GM18520 (cell line): Measurements from ENCODE around the gene KCNH2.

Experiments used
- ATAC-seq: cut with Tn5 transposase; IDR thresholded peaks from one replicate; pipeline ENCODE4 v1.9.1; 2021; ENCODE audit not compliant: unreplicated experiment

Gene KCNH2

GRCh38 chr7:150938566-150938965, 39.6 kb downstream of the KCNH2 start:
- no peak for ATAC-seq

DNA sequence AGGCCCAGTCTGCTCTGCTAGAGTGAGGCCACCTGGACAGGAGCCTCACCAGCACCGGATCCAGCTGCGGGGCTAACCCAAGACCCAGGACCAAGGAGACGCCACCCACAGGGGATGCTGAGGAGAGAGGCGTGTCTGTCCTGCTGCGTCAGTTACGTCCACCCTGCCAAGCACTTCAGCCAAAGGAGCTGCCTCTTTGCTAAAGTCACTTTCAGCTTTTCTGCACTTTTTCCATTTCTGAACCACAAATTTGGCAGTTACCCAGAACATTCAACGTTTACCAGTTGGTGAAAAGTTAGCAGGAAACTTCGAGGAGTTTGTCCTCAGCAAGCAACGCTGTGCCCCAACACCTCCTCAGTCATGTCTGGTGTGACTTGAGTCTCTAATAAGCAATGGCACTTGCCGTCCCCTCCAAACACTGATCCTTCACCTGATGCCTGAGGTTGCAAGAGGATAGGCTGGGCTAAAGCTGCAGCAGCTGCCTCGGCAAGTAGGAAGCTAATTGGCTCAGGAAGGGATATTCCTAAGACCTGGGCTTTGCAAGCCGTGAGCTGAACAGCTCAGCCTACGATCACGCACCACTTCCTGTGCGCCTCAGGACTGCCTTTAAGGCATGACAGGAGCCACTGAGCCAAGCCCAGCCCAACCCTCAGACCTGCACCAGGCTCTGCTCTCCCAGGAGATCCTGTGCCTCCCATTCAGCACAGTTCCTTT, 40.1 kb downstream of the KCNH2 start:
- no peak for ATAC-seq

GRCh38 chr7:150936018-150936417, 42.1 kb downstream of the KCNH2 start:
- no peak for ATAC-seq

GRCh38 chr7:150935149-150935548, 43.0 kb downstream of the KCNH2 start:
- no peak for ATAC-seq

DNA sequence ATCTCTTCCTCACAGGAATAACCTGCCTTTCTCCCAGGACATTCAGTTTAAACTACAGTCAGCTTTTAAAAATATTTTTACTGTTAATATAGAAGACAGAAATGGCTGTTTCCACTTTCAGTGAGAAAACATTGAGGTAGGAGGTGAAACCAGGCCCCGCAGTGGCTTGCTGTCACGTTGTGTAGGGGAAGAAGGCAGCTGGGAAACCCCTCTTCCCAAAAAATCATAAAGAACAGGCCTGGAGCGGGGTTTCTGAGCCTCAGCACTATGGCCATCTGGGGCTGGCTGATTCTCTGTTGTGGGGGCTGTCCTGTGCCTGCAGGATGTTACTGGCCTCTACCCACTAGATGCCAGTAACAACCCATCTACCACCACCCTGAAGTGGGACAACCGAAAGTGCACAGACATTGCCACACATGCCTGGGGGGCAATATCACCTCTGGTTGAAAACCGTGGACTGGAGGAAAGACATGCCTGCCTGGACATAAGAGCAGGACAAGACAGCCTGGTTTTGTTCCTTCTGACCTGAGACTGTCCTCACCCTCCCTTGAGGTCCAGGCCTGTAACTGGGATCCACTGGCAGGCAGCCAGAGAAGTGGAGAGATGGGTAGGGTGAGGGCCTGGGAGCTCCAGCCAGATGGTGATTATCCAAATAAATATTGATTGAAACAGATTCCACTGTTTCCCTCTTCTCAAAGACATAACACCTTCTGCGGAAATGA, 43.9 kb downstream of the KCNH2 start:
- no peak for ATAC-seq

- no peak for ATAC-seq
Measured at GRCh38 chr7:150931199-150931869, 46.8 kb downstream of the KCNH2 start.

GRCh38 chr7:150928541-150928940, 49.6 kb downstream of the KCNH2 start:
- no peak for ATAC-seq

GRCh38 chr7:150927956-150928344, 50.2 kb downstream of the KCNH2 start:
- no peak for ATAC-seq

DNA sequence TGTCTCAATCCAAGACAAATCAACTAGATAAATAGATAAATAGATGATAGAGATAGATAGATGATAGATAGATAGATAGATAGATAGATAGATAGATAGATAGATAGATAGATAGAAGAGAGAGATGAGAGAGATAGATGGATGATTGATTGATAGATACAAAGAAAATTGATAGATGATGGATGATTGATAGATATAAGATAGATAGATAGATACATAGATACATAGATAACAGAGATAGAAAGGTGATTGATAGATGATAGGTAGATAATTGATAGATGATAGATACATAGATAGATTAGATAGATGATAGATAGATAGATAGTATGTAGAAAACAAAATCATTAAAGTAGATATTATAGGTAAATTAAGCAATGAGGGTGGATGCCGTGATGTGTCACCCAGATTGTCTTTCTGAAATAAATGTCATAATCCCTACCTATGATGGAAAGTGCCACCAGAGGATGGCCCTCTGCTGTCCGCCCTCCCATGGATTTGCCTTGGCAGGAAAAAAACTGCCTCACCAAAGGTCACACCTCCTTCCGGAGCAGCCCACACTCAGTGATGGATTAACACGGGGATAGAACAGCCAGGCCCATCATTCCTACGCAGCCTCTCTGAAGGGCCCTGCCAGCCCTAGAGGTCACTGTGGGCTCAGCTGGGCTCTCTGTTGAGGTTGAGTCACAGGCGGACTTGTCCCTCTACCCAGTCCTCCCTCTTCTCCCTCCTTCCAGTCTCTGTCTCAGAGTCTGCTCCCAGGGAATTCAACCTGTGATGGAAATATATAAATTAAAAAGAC, 50.8 kb downstream of the KCNH2 start:
- ATAC-seq: no peak

DNA sequence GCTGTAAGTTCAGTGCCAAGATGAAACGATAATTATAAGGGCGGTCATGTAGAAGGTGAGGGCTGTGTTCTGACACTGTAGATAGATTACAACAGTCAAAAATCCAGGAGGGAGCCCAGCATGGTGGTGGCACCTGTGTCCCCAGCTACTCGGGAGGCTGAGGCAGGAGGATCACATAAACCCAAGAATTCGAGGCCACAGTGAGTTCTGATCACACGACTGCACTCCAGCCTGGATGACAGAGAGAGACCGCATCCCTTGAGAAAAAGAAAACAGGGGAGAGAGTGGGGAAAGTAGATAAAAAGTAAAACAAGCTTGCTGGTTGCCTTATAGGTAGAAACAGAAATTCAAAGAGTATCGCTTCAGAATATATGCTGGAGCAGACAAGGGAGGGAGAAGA, 52.1 kb downstream of the KCNH2 start:
- no peak for ATAC-seq

DNA sequence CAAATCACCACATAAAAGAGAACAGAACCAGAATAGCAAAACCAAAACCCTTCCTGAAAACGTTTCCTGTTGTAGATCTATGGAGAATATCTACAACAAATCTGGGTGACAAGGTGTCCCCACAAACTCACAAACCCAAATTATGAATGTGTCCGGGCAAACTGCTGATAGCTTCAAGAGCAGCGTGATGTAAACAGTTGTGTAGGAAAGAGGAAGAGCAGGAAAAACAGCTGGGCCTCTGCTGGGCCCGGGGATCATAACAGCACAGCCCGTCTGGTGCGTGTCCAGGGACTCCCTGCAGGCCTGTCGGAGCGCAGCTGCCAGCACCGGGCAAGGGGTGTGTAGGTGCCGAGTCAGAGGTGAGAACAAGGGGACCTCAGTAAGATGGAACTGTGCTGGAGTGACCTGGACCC, 53.7 kb downstream of the KCNH2 start:
- ATAC-seq: no peak

- ATAC-seq: no peak
Measured at GRCh38 chr7:150923802-150924201, 54.3 kb downstream of the KCNH2 start.

GRCh38 chr7:150923196-150923595, 54.9 kb downstream of the KCNH2 start:
- ATAC-seq: no peak

DNA sequence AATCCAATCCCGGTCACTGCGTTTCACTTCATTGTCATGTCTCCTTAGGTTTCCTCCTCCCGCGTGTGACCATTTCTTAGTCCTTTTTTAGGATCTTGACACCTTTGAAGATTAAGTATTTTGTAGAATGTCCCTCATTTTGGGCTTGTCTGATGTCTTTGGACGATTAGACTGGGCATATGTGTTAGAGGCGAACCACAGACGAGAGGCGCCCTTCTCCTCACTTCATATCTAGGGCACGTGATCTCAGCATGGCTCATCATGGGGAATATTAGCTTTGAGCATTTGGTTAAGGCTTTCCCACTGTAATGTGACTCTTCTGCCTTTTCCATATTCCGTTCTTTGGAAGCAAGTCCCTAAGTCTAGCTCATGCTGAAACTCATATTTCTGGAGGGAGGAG, 59.0 kb downstream of the KCNH2 start:
- no peak for ATAC-seq

GRCh38 chr7:150918378-150918777, 59.7 kb downstream of the KCNH2 start:
- no peak for ATAC-seq

DNA sequence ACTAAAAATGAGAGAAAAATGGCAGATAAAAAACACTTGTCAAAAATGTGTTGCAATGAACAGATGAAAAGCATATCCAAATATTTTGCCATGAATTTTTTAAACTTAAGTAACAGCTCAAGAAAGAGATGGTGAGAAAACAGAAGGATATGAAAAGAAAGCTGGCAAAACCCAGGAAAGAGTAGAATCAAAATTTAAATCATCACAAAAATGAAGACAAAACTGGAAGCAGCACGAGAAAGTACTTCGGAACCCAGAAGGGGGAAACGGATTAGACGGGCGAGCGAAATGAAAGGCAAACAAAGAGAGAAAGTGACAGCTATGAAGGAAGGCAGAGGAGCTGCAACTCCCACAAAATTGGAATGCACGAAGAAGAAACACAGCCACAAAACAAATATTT, 60.2 kb downstream of the KCNH2 start:
- no peak for ATAC-seq

DNA sequence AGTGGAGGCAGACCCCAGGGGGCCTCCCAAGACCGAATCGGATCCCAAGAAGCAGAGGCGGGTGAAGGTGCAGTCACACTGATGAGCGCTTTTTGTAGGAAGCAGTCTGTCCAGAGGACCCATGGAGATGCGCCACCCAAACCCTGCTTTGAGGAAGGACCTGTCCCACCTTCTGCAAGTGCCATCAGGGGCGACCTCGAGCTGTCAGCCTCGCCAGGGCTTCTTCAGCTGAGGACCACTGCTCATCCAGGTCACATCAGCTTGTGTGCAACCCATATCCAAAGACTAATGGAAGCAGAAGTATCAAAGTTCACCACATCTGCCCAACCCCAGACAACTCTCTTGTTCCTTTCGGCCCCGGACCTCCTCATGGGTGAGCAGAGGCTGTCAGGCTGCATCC, 61.5 kb downstream of the KCNH2 start:
- ATAC-seq: no peak

DNA sequence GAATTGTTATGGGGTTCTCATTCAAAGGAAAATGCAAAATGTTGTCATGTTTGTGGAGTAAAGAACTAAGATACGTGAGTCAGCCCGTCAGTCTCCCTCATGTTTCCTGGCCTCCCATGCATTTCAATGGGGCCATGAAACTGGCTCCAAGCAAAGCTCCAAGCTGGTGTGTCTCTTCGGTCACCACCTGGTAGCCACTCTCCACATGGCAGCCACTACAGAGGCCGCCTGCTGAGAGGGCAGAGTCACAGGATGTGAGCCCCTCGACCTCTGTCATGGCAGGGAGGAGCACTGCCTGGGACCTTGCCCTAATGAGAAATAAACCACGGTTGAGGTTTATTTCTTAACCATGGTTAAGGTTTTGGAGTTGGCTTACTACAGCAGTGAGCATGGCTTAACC, 63.2 kb downstream of the KCNH2 start:
- no peak for ATAC-seq

GRCh38 chr7:150914196-150914595, 63.9 kb downstream of the KCNH2 start:
- no peak for ATAC-seq

DNA sequence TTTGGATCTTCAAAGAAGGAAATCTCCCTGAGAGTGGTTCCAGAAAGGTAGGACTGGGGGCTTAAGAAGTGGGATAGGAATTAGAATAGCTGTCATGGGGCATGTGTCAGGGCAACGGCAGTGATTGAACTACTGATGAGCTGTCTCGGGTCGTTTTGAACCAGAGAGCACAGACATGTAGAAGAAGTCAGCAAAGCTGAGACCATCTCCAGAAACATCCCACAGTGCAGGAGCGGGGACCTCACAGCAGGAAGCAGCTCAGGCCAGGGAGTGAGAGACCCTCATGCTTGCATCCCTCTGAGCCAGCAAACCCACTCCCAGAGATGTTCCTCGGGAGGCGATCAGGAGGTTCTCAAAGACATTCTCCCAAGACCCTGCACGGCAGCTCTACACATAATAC, 65.7 kb downstream of the KCNH2 start:
- no peak for ATAC-seq

GRCh38 chr7:150911590-150912267, 66.4 kb downstream of the KCNH2 start:
- no peak for ATAC-seq
